ENCODE measurements around the gene SLC25A13.

Gene SLC25A13

GRCh38 chr7:96120445-96121225, 201.3 kb downstream of the SLC25A13 start:
- TF ChIP-seq CTCF (IDR thresholded peaks at IDR 0.05; ENCODE audit: low read length): no peak
- TF ChIP-seq EZH2phosphoT487 (IDR thresholded peaks at IDR 0.05; ENCODE audit: low read length): no peak
- no peak for TF ChIP-seq EZH2 (optimal IDR thresholded peaks at IDR 0.05; ENCODE audit: low read depth, low read length)
- no peaks in the 10 kb centered on the region for H4K20me1 ChIP-seq (ENCODE audit: insufficient read depth, low read length)
- no peaks in the 10 kb centered on the region for H3F3A ChIP-seq (ENCODE audit: insufficient read depth, low read length)
- H3K4me2 ChIP-seq (ENCODE audit: low read depth, low read length): no peak overlapping the region
- H3K4me1 ChIP-seq (ENCODE audit: low read length): no peaks in the 10 kb centered on the region
- no peak for DNase-seq
- no peak overlapping the region for H3K27ac ChIP-seq (ENCODE audit: low read length)
- no peak overlapping the region for H2AFZ ChIP-seq (ENCODE audit: low read length)
- no peaks in the 10 kb centered on the region for H3K27me3 ChIP-seq (replicated peaks; ENCODE audit: insufficient read depth, low read length)
- H3K4me3 ChIP-seq (ENCODE audit: low read length): no peak overlapping the region
- H3K9ac ChIP-seq (ENCODE audit: low read length): no peak overlapping the region
- no peaks in the 10 kb centered on the region for H3K79me2 ChIP-seq (ENCODE audit: low read length)
- H3K9me3 ChIP-seq (replicated peaks; ENCODE audit: insufficient read depth, low read length): no peaks in the 10 kb centered on the region
- no peaks in the 10 kb centered on the region for H3K9me2 ChIP-seq (replicated peaks; ENCODE audit: insufficient read depth, low read length)
- no peaks in the 10 kb centered on the region for H3K36me3 ChIP-seq (replicated peaks; ENCODE audit: insufficient read depth, low read length)

DNA sequence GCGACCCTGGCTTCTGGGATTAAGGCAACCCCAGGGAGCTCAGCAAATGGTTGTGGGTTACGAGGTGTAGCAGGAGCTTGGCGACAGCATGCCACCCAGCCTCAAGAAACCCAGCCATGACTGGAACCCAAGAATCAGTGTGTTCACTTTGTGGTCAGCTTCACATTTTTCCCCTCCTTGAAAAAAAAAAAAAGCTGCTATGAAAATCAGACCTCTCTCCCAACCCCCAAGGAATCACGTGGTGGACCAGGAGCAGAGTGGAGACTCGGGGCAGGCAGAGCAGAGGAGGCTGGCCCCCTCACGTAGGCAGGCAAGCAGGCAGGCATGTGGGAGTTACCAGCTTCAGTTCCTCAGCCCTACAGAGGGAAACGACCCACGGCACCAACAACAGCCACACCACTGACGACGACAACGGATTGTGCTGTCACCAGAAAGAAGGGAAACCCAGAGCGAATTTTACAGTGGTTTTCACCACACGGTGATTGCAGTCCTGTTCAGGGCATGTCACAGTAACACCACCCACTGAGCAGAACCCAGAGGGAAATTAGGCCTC, 203.4 kb downstream of the SLC25A13 start:
- H3K9ac ChIP-seq (ENCODE audit: low read length): no peak overlapping the region
- no peaks in the 10 kb centered on the region for H3K9me2 ChIP-seq (replicated peaks; ENCODE audit: insufficient read depth, low read length)
- no peaks in the 10 kb centered on the region for H3K4me1 ChIP-seq (ENCODE audit: low read length)
- no peak for DNase-seq
- no peak overlapping the region for H2AFZ ChIP-seq (ENCODE audit: low read length)
- H3K79me2 ChIP-seq (ENCODE audit: low read length): no peaks in the 10 kb centered on the region
- no peaks in the 10 kb centered on the region for H3K36me3 ChIP-seq (replicated peaks; ENCODE audit: insufficient read depth, low read length)
- no peak overlapping the region for H3K27ac ChIP-seq (ENCODE audit: low read length)
- H3F3A ChIP-seq (ENCODE audit: insufficient read depth, low read length): no peaks in the 10 kb centered on the region
- no peak overlapping the region for H3K4me3 ChIP-seq (ENCODE audit: low read length)
- no peaks in the 10 kb centered on the region for H4K20me1 ChIP-seq (ENCODE audit: insufficient read depth, low read length)
- no peaks in the 10 kb centered on the region for H3K27me3 ChIP-seq (replicated peaks; ENCODE audit: insufficient read depth, low read length)
- TF ChIP-seq EZH2 (optimal IDR thresholded peaks at IDR 0.05; ENCODE audit: low read depth, low read length): no peak
- TF ChIP-seq CTCF (IDR thresholded peaks at IDR 0.05; ENCODE audit: low read length): no peak
- no peak for TF ChIP-seq EZH2phosphoT487 (IDR thresholded peaks at IDR 0.05; ENCODE audit: low read length)
- H3K9me3 ChIP-seq (replicated peaks; ENCODE audit: insufficient read depth, low read length): no peaks in the 10 kb centered on the region
- no peak overlapping the region for H3K4me2 ChIP-seq (ENCODE audit: low read depth, low read length)

DNA sequence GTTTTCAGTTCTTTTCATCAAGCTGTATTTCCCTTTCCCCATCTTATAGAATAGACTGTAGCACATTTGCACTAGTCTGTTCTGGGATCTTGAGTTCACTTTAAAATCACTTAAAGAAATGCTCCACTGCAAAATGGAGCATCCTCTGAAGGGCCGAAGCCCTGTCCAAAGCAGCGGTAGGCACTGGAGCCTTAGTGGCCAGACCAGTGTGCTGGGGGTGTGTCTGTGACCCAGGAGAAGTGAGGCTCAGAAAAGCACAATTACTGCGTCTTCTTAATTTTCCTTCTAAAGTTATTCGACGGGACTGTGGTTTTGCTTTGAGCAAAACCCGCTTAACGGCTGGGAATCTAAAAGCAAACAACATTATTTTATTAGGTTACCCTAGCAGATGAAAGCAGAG, 205.7 kb downstream of the SLC25A13 start:
- H2AFZ ChIP-seq (ENCODE audit: low read length): no peak overlapping the region
- no peaks in the 10 kb centered on the region for H3K9me2 ChIP-seq (replicated peaks; ENCODE audit: insufficient read depth, low read length)
- H3K27me3 ChIP-seq (replicated peaks; ENCODE audit: insufficient read depth, low read length): no peaks in the 10 kb centered on the region
- no peak overlapping the region for H3K4me2 ChIP-seq (ENCODE audit: low read depth, low read length)
- no peaks in the 10 kb centered on the region for H3K36me3 ChIP-seq (replicated peaks; ENCODE audit: insufficient read depth, low read length)
- no peak overlapping the region for H3K4me3 ChIP-seq (ENCODE audit: low read length)
- H3F3A ChIP-seq (ENCODE audit: insufficient read depth, low read length): no peaks in the 10 kb centered on the region
- no peak for DNase-seq
- no peaks in the 10 kb centered on the region for H3K4me1 ChIP-seq (ENCODE audit: low read length)
- H4K20me1 ChIP-seq (ENCODE audit: insufficient read depth, low read length): no peaks in the 10 kb centered on the region
- TF ChIP-seq EZH2 (optimal IDR thresholded peaks at IDR 0.05; ENCODE audit: low read depth, low read length) (no peak), CTCF (IDR thresholded peaks at IDR 0.05; ENCODE audit: low read length) (no peak), EZH2phosphoT487 (IDR thresholded peaks at IDR 0.05; ENCODE audit: low read length) (no peak)
- H3K79me2 ChIP-seq (ENCODE audit: low read length): no peaks in the 10 kb centered on the region
- no peak overlapping the region for H3K27ac ChIP-seq (ENCODE audit: low read length)
- H3K9ac ChIP-seq (ENCODE audit: low read length): no peak overlapping the region
- no peaks in the 10 kb centered on the region for H3K9me3 ChIP-seq (replicated peaks; ENCODE audit: insufficient read depth, low read length)

Data from MM.1S (cell line).